HG02852 (cell line): ENCODE measurements around the gene PHF21A.

Experiments used
- ATAC-seq: cut with Tn5 transposase; IDR thresholded peaks from one replicate; pipeline ENCODE4 v1.9.1; 2021; ENCODE audit warnings: mild to moderate bottlenecking, moderate library complexity; ENCODE audit not compliant: unreplicated experiment

PHF21A gene

GRCh38 chr11:45890886-45891550, 230.2 kb downstream of the PHF21A start:
- ATAC-seq, result no peak

DNA sequence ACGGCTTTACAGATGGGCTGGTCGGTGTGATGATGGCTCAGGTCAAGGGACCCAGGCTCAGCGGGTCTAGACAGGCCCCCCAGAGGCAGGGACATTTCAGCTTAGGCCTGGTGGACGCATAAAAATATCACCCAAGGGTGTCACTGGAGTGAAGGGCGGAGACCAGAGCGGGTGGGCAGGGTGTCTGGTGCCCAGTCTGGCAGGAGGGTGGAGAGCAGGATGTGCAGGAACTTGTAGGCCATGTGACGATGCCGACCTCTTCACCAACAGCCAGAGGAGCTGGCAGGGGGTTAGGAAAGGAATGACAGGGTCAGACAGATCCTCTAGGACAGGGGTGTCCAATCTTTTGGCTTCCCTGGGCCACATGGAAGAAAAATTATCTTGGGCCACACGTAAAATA, 231.3 kb downstream of the PHF21A start:
- no peak for ATAC-seq

GRCh38 chr11:45889555-45889954, 231.7 kb downstream of the PHF21A start:
- ATAC-seq, result no peak

- no peak for ATAC-seq
Measured at GRCh38 chr11:45887587-45887986, 233.7 kb downstream of the PHF21A start.

DNA sequence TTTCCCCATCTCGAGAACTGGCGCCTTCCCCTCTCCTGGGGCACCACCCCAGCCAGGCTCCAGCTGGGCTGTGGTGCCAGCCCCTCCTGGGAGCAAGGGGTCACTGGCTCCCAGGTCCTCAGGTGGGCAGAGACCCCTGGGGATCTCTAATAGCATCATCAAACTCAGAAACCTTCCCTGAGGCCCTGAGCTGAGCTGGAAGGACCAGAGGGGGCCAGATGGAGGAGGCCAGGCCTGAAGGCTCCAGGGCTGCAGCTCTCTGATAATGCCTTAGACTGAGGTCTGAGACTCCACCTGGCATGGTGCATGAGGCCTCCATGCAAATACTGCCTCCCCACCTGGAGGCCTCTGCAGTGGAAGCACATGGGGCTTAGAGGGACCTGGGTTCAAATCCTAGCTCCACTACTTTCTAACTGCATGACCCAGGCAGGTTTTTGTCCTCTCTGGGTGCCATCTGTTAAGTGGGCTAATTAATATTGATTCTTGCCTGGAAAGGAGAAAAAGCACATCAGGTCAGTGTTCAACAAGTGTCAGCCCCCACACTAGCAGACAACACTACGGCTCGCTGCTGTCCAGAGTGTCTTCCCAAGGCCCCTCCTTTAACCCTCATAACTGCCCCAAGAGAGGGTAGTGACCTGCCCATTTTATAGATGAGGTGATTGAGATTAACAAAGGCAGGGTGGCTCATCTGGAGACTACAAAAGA, 234.3 kb downstream of the PHF21A start:
- ATAC-seq, result no peak

DNA sequence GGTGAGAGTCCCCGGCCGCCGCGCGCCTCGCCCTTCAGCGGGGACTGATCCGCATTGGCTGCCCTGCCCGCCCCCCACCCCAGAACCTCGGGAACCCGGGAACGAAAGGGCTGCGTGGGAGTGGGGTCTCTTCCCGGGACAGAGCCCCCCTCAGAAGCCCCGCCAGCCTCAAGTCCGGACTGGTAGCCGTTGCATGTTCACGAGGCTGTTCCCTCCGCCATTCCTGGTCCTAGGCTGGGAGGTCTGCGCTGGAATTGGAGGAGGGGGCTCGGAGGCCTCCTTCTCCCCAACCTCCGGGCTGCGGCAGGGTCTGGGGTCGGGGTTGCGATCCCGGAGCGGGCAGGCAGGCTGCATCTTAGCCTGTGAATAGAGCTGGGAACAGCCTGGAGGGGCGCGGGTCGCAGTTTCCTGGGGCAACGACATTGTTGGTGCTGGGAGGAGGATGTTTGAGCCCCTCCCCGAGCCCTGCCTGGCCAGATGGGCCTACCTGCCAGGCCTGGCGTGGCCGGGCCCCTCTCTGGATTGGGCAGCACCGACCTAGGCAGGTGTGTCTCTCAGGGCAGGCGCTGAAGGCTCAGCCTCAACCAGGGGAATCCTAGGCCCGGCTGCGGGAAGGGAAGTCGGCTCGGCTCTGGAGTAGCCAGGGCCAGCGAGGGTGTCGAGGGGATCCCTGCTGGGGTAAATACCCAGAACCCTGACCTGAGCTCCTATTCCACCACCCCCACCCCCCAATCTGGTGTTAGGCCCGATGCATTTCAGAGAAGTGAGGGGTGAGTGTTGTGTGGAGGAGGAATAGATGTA, 235.1 kb downstream of the PHF21A start:
- ATAC-seq, result peak; percentile 3

- ATAC-seq, result peak; percentile 66
Measured at GRCh38 chr11:45885274-45885920, 235.9 kb downstream of the PHF21A start, which contains the start of gene MAPK8IP1. Gene MAPK8IP1 (plus strand): TSS chr11:45885651. CDS start chr11:45885821, 170 bp downstream.

GRCh38 chr11:45884596-45885185, 236.6 kb downstream of the PHF21A start:
- no peak for ATAC-seq
